ENCODE measurements around the gene CEP170B. TPM values are rescaled to one million over a fixed set of nuclear protein-coding genes. Genes with fewer than 3 reads are reported as not detected.

Gene CEP170B
- polyA plus RNA-seq, 2 of the 4 experiments (the other 2 are of a cell fraction): 4.5 to 13.5 TPM

GRCh38 chr14:104855532-104856090 is 9.5 kb upstream of the CEP170B start:
- CTCF ChIA-PET: interaction anchor here (1.9 kb wide), 1 partner anchor 29 kb away, joined by 7 read pairs; no protein-coding TSS in a partner anchor
- H3K4me1 ChIP-seq: no peaks in the 10 kb centered on the region
- no peak for FAIRE-seq
- 80% methylated on average over 12 of the region's 12 CpGs for WGBS (ENCODE audit: missing lambda C conversion rate)
- no peak overlapping the region for H3K27ac ChIP-seq
- TF ChIP-seq MAX (IDR thresholded peaks at IDR 0.05) (no peak), PBX3 (IDR thresholded peaks at IDR 0.05) (peak; percentile 38; the same call in 1 of the 2 replicates)
- POLR2A ChIA-PET: interaction anchor here (1.1 kb wide), 1 partner anchor 9 kb away, joined by 3 read pairs; the partner anchor contains the start of gene CEP170B
- H3K4me2 ChIP-seq: no peak overlapping the region
- no peak for DNase-seq (ENCODE audit: low read depth in 1 of 2, low spot score in 1 of 2)
- ATAC-seq: peak; percentile 48 to 57; a peak in 4 of 6 replicates
- no peak overlapping the region for H3K4me3 ChIP-seq
- no peaks in the 10 kb centered on the region for H3K9me3 ChIP-seq

DNA sequence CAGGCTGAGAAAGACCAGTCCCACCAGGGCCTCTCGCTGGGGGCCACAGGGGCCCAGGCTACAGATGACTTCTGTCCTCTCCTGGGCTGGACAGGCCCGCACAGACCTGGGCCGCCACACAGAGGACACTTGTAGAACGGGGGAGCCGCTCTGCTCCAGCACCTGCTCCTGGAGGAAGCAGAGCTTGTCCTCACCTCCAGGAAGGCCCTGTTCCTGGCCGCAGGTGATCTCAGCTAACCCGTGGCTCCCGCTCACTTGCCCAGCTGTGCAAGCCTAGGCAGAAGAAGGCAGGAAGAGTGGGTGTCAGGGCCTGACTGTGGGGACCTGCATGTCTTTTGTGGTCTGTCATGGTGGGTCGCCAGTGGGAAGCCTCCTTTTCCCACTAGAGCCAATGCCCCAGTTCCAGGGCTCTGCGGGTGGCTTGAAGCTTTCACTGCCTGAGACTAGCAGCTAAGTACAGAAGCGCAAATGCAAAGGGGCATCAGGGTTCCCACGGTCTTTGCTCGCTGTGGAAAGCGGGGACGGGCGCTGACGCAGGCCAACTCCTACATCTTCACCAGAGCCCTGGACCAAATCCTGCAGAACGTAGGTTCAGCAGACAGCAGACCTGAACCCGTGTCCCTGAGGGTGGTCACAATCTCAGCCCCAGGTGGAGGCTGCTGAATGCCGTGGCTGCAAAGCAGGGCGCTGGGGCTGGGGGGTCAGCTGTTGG is 8.8 kb upstream of the CEP170B start:
- Histone ChIP-seq H3K4me3 (no peak overlapping the region), H3K4me2 (no peak overlapping the region), H3K27ac (no peak overlapping the region), H3K9me3 (peaks cover 3% of the 10 kb centered on the region; the same call in 1 of the 3 replicates), H3K4me1 (no peaks in the 10 kb centered on the region)
- no peak for FAIRE-seq
- POLR2A ChIA-PET: interaction anchor here (1.1 kb wide), 1 partner anchor 8 kb away, joined by 3 read pairs; the partner anchor contains the start of gene CEP170B
- CTCF ChIA-PET: interaction anchor here (1.9 kb wide), 1 partner anchor 30 kb away, joined by 7 read pairs; no protein-coding TSS in a partner anchor
- WGBS (ENCODE audit: missing lambda C conversion rate): 80% methylated on average over 14 of the region's 21 CpGs
- DNase-seq (ENCODE audit: low read depth in 1 of 2, low spot score in 1 of 2): no peak
- no peak for TF ChIP-seq CEBPB (IDR thresholded peaks at IDR 0.05)
- no peak for TF ChIP-seq HOXA7 (CRISPR knock-in tag; IDR thresholded peaks at IDR 0.05)
- TF ChIP-seq ATOH8 (CRISPR knock-in tag; IDR thresholded peaks at IDR 0.05; ENCODE audit: low read depth): no peak
- TF ChIP-seq MAFK (IDR thresholded peaks at IDR 0.05; ENCODE audit: partially characterized antibody): no peak
- TF ChIP-seq GATA3 (IDR thresholded peaks at IDR 0.05; ENCODE audit: borderline replicate concordance): no peak
- TF ChIP-seq USF2 (IDR thresholded peaks at IDR 0.05): no peak
- TF ChIP-seq E2F6 (IDR thresholded peaks at IDR 0.05; ENCODE audit: borderline replicate concordance, low read depth): no peak
- TF ChIP-seq ZSCAN20 (CRISPR knock-in tag; IDR thresholded peaks at IDR 0.05): no peak
- TF ChIP-seq NPAS2 (CRISPR knock-in tag; IDR thresholded peaks at IDR 0.05; ENCODE audit: borderline replicate concordance): no peak
- no peak for TF ChIP-seq CHD4 (IDR thresholded peaks at IDR 0.05; ENCODE audit: borderline replicate concordance)
- TF ChIP-seq ESRRA (IDR thresholded peaks at IDR 0.05; ENCODE audit: borderline replicate concordance, low read length): no peak
- no peak for TF ChIP-seq JUNB (IDR thresholded peaks at IDR 0.05)
- no peak for TF ChIP-seq EHF (CRISPR knock-in tag; IDR thresholded peaks at IDR 0.05)
- no peak for TF ChIP-seq RARB (CRISPR knock-in tag; IDR thresholded peaks at IDR 0.05)
- TF ChIP-seq JUN (IDR thresholded peaks at IDR 0.05): no peak
- no peak for TF ChIP-seq PHF8 (IDR thresholded peaks at IDR 0.05; ENCODE audit: borderline replicate concordance, low read depth)
- no peak for TF ChIP-seq ZFP36 (IDR thresholded peaks at IDR 0.05; ENCODE audit: borderline replicate concordance, partially characterized antibody)
- no peak for TF ChIP-seq HEYL (CRISPR knock-in tag; IDR thresholded peaks at IDR 0.05)
- peak; percentile 36 to 65; a peak in 4 of 6 replicates for ATAC-seq
